Parathyroid adenoma (tissue), 2 donors: Measurements from ENCODE around the gene AGXT2.

ENCODE experiments used
- H2AFZ ChIP-seq: fragments of 300-600 bp; sonication (generic); one replicate; pipeline ENCODE4 v1.7.0; 2017; ENCODE audit warnings: antibody characterized with exemption, mild to moderate bottlenecking
- H3K27ac ChIP-seq: fragments of 300-600 bp; sonication (generic); one replicate; pipeline ENCODE4 v1.7.0; 2017
- H3K27me3 ChIP-seq: fragments of 300-600 bp; sonication (generic); one replicate; pipeline ENCODE4 v1.7.0; 2017; ENCODE audit warnings: low read length; ENCODE audit not compliant: control insufficient read depth, insufficient read depth
- H3K36me3 ChIP-seq: fragments of 300-600 bp; sonication (generic); one replicate; pipeline ENCODE4 v1.7.0; 2017; ENCODE audit warnings: low read length; ENCODE audit not compliant: control insufficient read depth, insufficient read depth
- H3K4me1 ChIP-seq: fragments of 300-600 bp; sonication (generic); one replicate; pipeline ENCODE4 v1.7.0; 2017; ENCODE audit warnings: control low read depth
- H3K4me2 ChIP-seq: fragments of 300-600 bp; sonication (generic); one replicate; pipeline ENCODE4 v1.7.0; 2017; ENCODE audit warnings: low read length
- H3K4me3 ChIP-seq: fragments of 300-600 bp; sonication (generic); one replicate; pipeline ENCODE4 v1.7.0; 2017; ENCODE audit warnings: low read depth, low read length
- H3K79me2 ChIP-seq: fragments of 300-600 bp; sonication (generic); one replicate; pipeline ENCODE4 v1.7.0; 2017; ENCODE audit warnings: control low read depth
- H3K9ac ChIP-seq: fragments of 300-600 bp; sonication (generic); one replicate; pipeline ENCODE4 v1.7.0; 2017; ENCODE audit warnings: mild to moderate bottlenecking
- H3K9me3 ChIP-seq: fragments of 300-600 bp; sonication (generic); one replicate; pipeline ENCODE4 v1.7.0; 2017; ENCODE audit warnings: low read length; ENCODE audit not compliant: control insufficient read depth
- TF ChIP-seq, protein P1 (sequence below): fragments of 300-600 bp; sonication (generic); IDR thresholded peaks from one replicate; pipeline ENCODE4 v1.7.0; 2017; ENCODE audit warnings: antibody characterized with exemption, mild to moderate bottlenecking
- donor health status: primary hyperparathyroidism.

Gene AGXT2

DNA sequence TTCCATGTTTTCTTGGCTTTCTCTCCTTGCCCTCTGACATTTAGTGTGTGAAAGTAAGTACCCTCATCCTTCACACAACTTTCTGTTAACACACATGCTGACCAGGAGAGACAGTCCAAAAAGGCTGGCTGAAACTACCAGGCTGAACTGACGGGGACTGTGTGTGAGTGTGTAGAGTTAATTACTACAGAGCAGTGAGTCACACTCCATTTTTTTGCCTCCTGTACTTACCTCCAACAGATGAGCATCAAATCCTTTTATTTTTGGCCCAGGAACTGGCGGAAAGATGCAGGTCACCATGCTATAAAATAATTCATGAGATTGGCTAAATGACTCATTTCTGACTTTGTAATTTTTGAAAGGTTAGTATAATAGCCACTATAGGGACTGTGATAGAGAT, 20.2 kb upstream of the AGXT2 start:
- no peaks in the 10 kb centered on the region for H3K36me3 ChIP-seq
- H3K4me1 ChIP-seq, result no peaks in the 10 kb centered on the region
- TF ChIP-seq, protein P1, sequence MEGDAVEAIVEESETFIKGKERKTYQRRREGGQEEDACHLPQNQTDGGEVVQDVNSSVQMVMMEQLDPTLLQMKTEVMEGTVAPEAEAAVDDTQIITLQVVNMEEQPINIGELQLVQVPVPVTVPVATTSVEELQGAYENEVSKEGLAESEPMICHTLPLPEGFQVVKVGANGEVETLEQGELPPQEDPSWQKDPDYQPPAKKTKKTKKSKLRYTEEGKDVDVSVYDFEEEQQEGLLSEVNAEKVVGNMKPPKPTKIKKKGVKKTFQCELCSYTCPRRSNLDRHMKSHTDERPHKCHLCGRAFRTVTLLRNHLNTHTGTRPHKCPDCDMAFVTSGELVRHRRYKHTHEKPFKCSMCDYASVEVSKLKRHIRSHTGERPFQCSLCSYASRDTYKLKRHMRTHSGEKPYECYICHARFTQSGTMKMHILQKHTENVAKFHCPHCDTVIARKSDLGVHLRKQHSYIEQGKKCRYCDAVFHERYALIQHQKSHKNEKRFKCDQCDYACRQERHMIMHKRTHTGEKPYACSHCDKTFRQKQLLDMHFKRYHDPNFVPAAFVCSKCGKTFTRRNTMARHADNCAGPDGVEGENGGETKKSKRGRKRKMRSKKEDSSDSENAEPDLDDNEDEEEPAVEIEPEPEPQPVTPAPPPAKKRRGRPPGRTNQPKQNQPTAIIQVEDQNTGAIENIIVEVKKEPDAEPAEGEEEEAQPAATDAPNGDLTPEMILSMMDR, result no peak
- H3K9ac ChIP-seq, result no peak overlapping the region
- H3K4me3 ChIP-seq, result no peak overlapping the region
- no peak overlapping the region for H3K27ac ChIP-seq
- no peak overlapping the region for H2AFZ ChIP-seq
- no peak overlapping the region for H3K4me2 ChIP-seq
- no peaks in the 10 kb centered on the region for H3K27me3 ChIP-seq
- H3K79me2 ChIP-seq, result no peaks in the 10 kb centered on the region
- H3K9me3 ChIP-seq, result no peaks in the 10 kb centered on the region

DNA sequence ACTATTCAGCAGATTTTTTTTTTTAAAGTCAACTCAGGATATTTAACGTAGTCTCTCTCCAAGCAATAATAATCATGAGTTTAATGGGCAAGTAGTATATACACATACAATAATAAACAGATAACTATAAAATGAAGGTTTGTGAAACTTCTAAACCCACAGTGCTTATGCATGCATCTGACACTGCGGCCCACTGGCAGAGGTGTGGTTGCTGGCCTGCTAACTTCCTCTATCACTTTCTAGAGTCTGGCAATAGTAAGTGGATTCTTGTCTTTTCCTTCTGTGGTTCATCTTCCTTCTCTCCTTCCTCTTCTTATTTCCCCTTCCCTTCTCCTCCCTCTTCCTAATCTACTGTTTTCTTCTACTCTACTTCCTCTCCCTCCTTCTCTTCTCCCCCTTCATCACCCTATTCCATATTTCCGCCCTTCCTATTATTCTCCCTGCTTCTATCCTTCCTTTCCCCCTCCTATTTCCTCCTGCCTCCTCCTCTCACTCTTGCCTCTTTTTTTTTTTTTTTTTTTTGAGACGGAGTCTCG, 18.6 kb upstream of the AGXT2 start:
- H2AFZ ChIP-seq, result no peak overlapping the region
- H3K4me1 ChIP-seq, result no peaks in the 10 kb centered on the region
- H3K79me2 ChIP-seq, result no peaks in the 10 kb centered on the region
- H3K36me3 ChIP-seq, result no peaks in the 10 kb centered on the region
- H3K27ac ChIP-seq, result no peak overlapping the region
- no peak overlapping the region for H3K4me3 ChIP-seq
- no peaks in the 10 kb centered on the region for H3K9me3 ChIP-seq
- no peak overlapping the region for H3K9ac ChIP-seq
- TF ChIP-seq, protein P1, result no peak
- no peak overlapping the region for H3K4me2 ChIP-seq
- no peaks in the 10 kb centered on the region for H3K27me3 ChIP-seq

DNA sequence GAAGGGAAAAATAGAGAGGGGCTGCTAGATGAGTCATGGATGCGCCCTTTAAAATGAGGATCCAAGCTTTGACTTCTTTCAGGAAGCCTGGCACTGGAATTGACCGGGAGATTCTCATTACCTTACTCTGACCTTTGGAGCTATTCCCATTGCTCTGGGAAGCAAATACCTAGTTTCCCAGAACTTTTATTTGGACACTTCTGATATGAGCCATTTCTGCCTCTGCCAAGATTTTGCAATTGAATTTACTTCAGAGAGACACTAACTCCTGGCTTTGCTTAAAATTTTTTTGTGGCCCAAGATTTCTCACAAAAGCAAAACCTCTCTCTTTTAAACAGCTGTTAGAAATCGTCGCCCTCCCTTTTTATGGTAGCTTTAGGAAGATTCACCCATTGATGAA, 15.7 kb upstream of the AGXT2 start:
- H3K4me3 ChIP-seq, result no peak overlapping the region
- H3K9me3 ChIP-seq, result no peaks in the 10 kb centered on the region
- H3K27ac ChIP-seq, result no peak overlapping the region
- no peak overlapping the region for H3K4me2 ChIP-seq
- no peak overlapping the region for H2AFZ ChIP-seq
- H3K4me1 ChIP-seq, result no peaks in the 10 kb centered on the region
- no peaks in the 10 kb centered on the region for H3K79me2 ChIP-seq
- H3K9ac ChIP-seq, result no peak overlapping the region
- H3K36me3 ChIP-seq, result no peaks in the 10 kb centered on the region
- TF ChIP-seq, protein P1, result no peak
- no peaks in the 10 kb centered on the region for H3K27me3 ChIP-seq

DNA sequence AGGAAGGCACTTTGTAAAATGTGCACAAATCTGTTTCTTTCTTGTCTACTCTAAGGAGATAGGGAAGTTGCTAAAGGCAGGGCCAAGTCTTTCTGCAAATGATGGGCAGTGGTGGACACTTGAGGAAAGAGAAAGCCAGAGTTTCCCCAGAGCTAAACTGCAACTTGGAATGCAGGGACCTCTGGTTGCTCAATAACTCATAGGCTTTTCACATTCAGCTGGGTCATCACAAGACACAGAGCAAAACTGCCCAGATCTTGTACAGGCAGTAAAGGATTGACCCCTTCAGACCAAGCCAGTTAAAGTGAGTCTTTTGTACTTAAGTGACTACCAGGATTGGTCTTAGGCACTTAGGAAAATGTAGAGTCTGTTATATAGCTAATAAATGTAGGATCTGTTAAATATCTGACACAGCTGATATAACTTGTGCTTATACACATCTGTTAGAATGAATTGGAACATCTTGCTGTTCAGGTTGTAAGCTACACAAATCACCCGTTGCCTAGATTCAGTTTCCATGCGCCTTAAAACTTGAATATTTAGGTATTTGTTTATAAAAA, 13.5 kb upstream of the AGXT2 start:
- no peak overlapping the region for H3K4me3 ChIP-seq
- H3K27me3 ChIP-seq, result no peaks in the 10 kb centered on the region
- no peaks in the 10 kb centered on the region for H3K9me3 ChIP-seq
- no peaks in the 10 kb centered on the region for H3K36me3 ChIP-seq
- no peak overlapping the region for H3K27ac ChIP-seq
- no peak overlapping the region for H3K4me2 ChIP-seq
- H3K79me2 ChIP-seq, result no peaks in the 10 kb centered on the region
- H3K4me1 ChIP-seq, result no peaks in the 10 kb centered on the region
- TF ChIP-seq, protein P1, result no peak
- no peak overlapping the region for H2AFZ ChIP-seq
- H3K9ac ChIP-seq, result no peak overlapping the region

DNA sequence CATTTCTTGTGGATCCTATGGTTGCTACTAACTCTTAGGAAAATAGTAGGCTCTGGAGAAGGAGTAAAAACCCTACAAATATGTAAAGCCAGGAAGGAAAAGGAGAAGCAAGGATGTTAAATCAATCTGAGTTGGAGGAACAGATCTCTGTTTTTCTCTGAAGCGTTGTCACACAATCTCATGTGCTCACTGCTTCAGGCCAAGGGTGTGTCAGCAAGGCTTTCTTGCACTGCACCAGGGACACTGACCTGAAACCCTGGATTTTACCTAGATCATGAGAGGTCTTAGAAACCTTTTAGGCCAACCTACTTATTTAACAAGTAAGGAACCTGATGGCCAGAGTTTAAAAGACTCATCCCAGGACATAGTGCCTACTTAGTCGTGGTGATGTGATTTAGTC, 12.5 kb upstream of the AGXT2 start:
- Histone ChIP-seq H3K27ac (no peak overlapping the region), H3K79me2 (no peaks in the 10 kb centered on the region), H3K27me3 (no peaks in the 10 kb centered on the region), H3K36me3 (no peaks in the 10 kb centered on the region), H3K4me3 (no peak overlapping the region), H3K9ac (no peak overlapping the region), H3K9me3 (no peaks in the 10 kb centered on the region), H3K4me2 (no peak overlapping the region), H2AFZ (no peak overlapping the region), H3K4me1 (no peaks in the 10 kb centered on the region)
- TF ChIP-seq, protein P1, result no peak
